Ascending aorta (tissue), 2 donors: ENCODE results near the gene FMN1. TPM values are rescaled to one million over a fixed set of nuclear protein-coding genes. Genes with fewer than 3 reads are reported as not detected.

Experiments
- DNase-seq, 2 donors: peaks; one replicate each; pipeline ENCODE4 v3.0.0-alpha.2; 2019; ENCODE audit warnings: low spot score in 2 of 2
- H3K27ac ChIP-seq, 2 donors: fragments of 200-600 bp; sonication (generic); one replicate each; pipeline ENCODE4 v1.5.1; 2016 to 2017; ENCODE audit warnings: mild to moderate bottlenecking in 1 of 2
- H3K27me3 ChIP-seq: fragments of 200-600 bp; sonication (generic); one replicate; pipeline ENCODE4 v1.5.1; 2017
- H3K36me3 ChIP-seq, 2 donors: fragments of 200-600 bp; sonication (generic); one replicate each; pipeline ENCODE4 v1.5.1; 2016
- H3K4me1 ChIP-seq, 2 donors: fragments of 200-600 bp; sonication (generic); one replicate each; pipeline ENCODE4 v1.5.1; 2016 to 2017; ENCODE audit warnings: mild to moderate bottlenecking in 1 of 2
- H3K4me3 ChIP-seq, 2 donors: fragments of 200-600 bp; sonication (generic); one replicate each; pipeline ENCODE4 v1.5.1; 2016 to 2017; ENCODE audit warnings: mild to moderate bottlenecking in 1 of 2
- H3K9me3 ChIP-seq, 2 donors: fragments of 200-600 bp; sonication (generic); one replicate each; pipeline ENCODE4 v1.5.1; 2016
- intact Hi-C: fragments of 100-400 bp; cut with DNase I; formaldehyde crosslinking; loops from one replicate; pipeline ENCODE4 v1.15.1; 2023
- total RNA-seq: library from RNA; depleted of rRNA; stranded (reverse); fragments of >200 nt; gene quantifications from one replicate; pipeline ENCODE4 v1.1.0, GENCODE V29; 2016
- TF ChIP-seq, protein P1 (sequence below), 3 experiments: fragments of 200-600 bp in 2 of 3; fragments of 450-650 bp in 1 of 3; sonication (generic) in 2 of 3; IDR thresholded peaks; one replicate each; pipeline ENCODE4 v1.5.1; 2016 to 2019; ENCODE audit warnings: antibody characterized with exemption in 3 of 3, mild to moderate bottlenecking in 1 of 3, moderate library complexity in 1 of 3

The FMN1 gene
- total RNA-seq, 1 donor from 2014 or later = 4.3 TPM

DNA sequence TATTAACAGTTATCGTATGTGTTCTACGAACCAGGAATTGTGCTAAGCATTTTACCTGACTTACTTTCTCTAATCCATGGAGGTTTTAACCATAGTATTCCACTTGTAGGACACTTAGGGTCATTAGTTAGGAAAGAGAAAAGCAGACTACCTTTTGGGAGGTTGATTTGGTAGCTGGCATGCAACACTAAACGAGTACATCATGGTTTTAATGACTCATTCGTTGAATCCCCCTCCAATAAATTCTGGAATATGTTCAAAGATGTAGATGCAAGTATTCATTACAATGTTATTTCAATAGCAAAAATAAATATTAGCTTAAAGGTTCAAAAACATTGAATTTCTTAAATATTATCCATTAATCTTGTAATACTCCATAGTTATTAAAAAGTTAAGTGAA, 162.5 kb downstream of the FMN1 start:
- Histone ChIP-seq H3K27me3 (no peaks in the 10 kb centered on the region), H3K9me3 (no peaks in the 10 kb centered on the region), H3K36me3 (no peaks in the 10 kb centered on the region), H3K27ac (no peak overlapping the region), H3K4me1 (no peaks in the 10 kb centered on the region), H3K4me3 (no peak overlapping the region)
- TF ChIP-seq, protein P1, sequence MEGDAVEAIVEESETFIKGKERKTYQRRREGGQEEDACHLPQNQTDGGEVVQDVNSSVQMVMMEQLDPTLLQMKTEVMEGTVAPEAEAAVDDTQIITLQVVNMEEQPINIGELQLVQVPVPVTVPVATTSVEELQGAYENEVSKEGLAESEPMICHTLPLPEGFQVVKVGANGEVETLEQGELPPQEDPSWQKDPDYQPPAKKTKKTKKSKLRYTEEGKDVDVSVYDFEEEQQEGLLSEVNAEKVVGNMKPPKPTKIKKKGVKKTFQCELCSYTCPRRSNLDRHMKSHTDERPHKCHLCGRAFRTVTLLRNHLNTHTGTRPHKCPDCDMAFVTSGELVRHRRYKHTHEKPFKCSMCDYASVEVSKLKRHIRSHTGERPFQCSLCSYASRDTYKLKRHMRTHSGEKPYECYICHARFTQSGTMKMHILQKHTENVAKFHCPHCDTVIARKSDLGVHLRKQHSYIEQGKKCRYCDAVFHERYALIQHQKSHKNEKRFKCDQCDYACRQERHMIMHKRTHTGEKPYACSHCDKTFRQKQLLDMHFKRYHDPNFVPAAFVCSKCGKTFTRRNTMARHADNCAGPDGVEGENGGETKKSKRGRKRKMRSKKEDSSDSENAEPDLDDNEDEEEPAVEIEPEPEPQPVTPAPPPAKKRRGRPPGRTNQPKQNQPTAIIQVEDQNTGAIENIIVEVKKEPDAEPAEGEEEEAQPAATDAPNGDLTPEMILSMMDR (IDR thresholded peaks at IDR 0.05) = no peak
- no peak for DNase-seq
- intact Hi-C loops = no loop called here

DNA sequence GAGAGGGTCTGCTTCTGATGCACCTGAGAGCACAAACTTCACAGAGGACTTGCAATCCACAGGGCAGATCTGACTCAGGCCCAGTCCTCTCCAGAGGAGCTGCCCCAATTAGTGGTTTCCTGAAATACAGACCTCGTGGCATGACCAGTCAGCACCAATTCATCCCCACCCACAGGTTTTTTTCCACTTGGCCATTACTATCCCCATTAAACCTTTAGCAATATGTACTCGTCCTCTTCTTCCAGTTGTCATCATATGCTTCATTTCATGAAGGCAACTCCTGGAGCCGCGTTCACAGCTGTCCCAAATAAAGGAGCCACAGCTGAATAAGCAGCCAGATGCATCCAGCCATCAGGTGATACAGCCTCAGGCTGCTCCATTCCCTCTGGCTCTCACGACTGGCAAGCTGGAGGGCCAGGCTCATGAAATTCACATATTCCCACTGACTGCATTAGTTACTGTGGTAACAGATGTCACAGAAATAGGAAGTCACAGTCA, 163.1 kb downstream of the FMN1 start:
- Histone ChIP-seq H3K4me3 (no peak overlapping the region), H3K27me3 (no peaks in the 10 kb centered on the region), H3K9me3 (no peaks in the 10 kb centered on the region), H3K4me1 (no peaks in the 10 kb centered on the region), H3K36me3 (no peaks in the 10 kb centered on the region), H3K27ac (no peak overlapping the region)
- no peak for DNase-seq
- TF ChIP-seq, protein P1 (IDR thresholded peaks at IDR 0.05) = no peak
- intact Hi-C loops = no loop called here

DNA sequence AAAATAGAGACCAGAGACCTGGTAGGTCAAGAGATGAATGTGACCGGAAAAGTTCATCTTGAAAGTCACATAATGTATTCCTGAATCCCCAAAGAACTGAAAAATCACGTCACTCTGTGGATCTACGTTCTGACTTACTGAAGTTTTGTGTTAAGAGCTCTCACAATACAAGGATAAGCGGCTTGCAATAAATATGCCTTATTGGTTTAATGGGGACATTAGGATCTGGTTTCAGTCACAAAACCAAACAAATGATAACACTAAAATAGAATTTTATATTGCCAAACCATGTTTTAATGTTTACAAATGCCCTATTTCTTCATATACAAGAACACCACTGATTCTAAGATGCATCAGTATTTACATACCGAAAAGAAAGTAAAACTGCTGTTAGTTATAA, 164.2 kb downstream of the FMN1 start:
- no peak for DNase-seq
- H3K9me3 ChIP-seq = no peaks in the 10 kb centered on the region
- H3K27ac ChIP-seq = no peak overlapping the region
- intact Hi-C loops = no loop called here
- TF ChIP-seq, protein P1 (IDR thresholded peaks at IDR 0.05) = no peak
- no peaks in the 10 kb centered on the region for H3K27me3 ChIP-seq
- no peaks in the 10 kb centered on the region for H3K4me1 ChIP-seq
- H3K4me3 ChIP-seq = no peak overlapping the region
- no peaks in the 10 kb centered on the region for H3K36me3 ChIP-seq

DNA sequence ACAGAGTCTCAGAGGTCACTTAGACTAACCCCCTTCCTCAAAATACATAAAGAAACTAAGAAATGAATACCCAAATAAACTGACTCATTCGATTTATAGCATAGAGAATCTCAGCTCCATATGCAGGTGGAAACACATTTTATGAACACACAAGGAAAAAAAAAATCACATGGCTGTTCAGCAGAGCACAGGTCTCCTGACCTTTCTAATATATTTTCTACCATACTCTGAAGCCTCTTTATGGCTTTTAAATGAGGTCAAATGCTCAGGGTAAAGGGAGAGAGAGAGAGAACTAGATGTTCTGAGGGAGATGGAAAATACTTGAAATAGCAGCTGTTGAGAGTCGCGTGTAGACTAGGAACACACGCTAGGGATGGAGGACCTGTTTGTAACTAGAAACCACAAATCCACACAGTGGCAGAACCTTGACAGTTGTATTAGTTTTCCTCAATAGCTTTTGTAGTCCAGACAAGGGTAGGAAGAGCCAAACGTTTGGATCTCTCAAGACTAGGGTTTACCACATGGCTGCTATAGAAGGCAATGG, 165.3 kb downstream of the FMN1 start:
- Histone ChIP-seq H3K4me1 (no peaks in the 10 kb centered on the region), H3K27ac (no peak overlapping the region), H3K9me3 (no peaks in the 10 kb centered on the region), H3K4me3 (no peak overlapping the region), H3K27me3 (no peaks in the 10 kb centered on the region), H3K36me3 (no peaks in the 10 kb centered on the region)
- intact Hi-C loops = no loop called here
- DNase-seq = no peak
- TF ChIP-seq, protein P1 (IDR thresholded peaks at IDR 0.05) = no peak

DNA sequence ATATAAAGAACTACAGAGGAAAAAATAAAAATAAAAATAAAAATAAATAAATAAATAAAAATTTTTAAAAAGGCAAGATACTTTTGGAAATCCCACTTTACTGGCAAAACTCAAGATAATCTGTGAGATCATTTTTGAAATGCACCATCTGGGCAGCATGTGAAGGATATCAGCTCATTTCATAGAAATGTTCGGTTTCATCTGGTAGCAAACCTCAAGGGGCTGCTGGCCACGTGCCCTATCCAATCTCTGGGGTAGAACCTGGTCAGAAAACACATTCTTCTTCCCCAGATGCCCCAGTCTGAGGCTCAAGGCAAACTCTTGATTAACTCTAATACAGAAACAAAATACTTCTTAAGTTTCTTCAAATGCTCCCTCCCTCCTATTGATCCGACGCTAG, 166.0 kb downstream of the FMN1 start:
- H3K9me3 ChIP-seq = no peaks in the 10 kb centered on the region
- no peaks in the 10 kb centered on the region for H3K27me3 ChIP-seq
- intact Hi-C loops = no loop called here
- no peak overlapping the region for H3K27ac ChIP-seq
- no peaks in the 10 kb centered on the region for H3K36me3 ChIP-seq
- no peaks in the 10 kb centered on the region for H3K4me1 ChIP-seq
- no peak overlapping the region for H3K4me3 ChIP-seq
- TF ChIP-seq, protein P1 (IDR thresholded peaks at IDR 0.05) = no peak
- DNase-seq = no peak
